ENCODE measurements around the gene SELENOK.

GRCh38 chr3:53902711-53903110 lies 11.1 kb upstream of the SELENOK start:
- TF ChIP-seq CTCF (conservative IDR thresholded peaks at IDR 0.05; ENCODE audit: low read length): no peak
- TF ChIP-seq EZH2phosphoT487 (IDR thresholded peaks at IDR 0.05; ENCODE audit: borderline replicate concordance): no peak
